ENCODE measurements around the gene TROAP. TPM values are rescaled to one million over a fixed set of nuclear protein-coding genes. Genes with fewer than 3 reads are reported as not detected.

TROAP gene
- total RNA-seq, 1 donor from 2014 or later = not detected

- H3K27me3 ChIP-seq = peaks cover 14% of the 10 kb centered on the region
- intact Hi-C loops (cut with DNase I) = loop anchor here (10.0 kb wide), 1 partner anchor 277 kb away; the partner anchor contains the start of genes KMT2D and RHEBL1
- peak in 1 of 2 donors; percentile 79 for DNase-seq (ENCODE audit: low spot score in 2 of 2)
- H3K36me3 ChIP-seq = no peaks in the 10 kb centered on the region
- H3K4me1 ChIP-seq = peaks cover 32 to 40% of the 10 kb centered on the region in 2 donors
- H3K27ac ChIP-seq = no peak overlapping the region
- peak overlapping the region; percentile 24 to 63 for H3K4me3 ChIP-seq
- TF ChIP-seq CTCF (IDR thresholded peaks at IDR 0.05) = peak; percentile 51 to 87 (median 83)
- no peaks in the 10 kb centered on the region for H3K9me3 ChIP-seq
Observed at GRCh38 chr12:49342066-49342913, 19.2 kb downstream of the TROAP start.

- no peak for DNase-seq (ENCODE audit: low spot score in 2 of 2)
- Histone ChIP-seq H3K4me3 (peak overlapping the region; percentile 24 to 63), H3K27ac (no peak overlapping the region), H3K9me3 (no peaks in the 10 kb centered on the region), H3K27me3 (peaks cover 17% of the 10 kb centered on the region), H3K4me1 (peaks cover 34 to 48% of the 10 kb centered on the region in 2 donors), H3K36me3 (no peaks in the 10 kb centered on the region)
- no peak for TF ChIP-seq CTCF (IDR thresholded peaks at IDR 0.05)
- intact Hi-C loops (cut with DNase I) = loop anchor here (10.0 kb wide), 1 partner anchor 278 kb away; the partner anchor contains the start of genes KMT2D and RHEBL1
Observed at GRCh38 chr12:49342914-49343731, 20.1 kb downstream of the TROAP start.

GRCh38 chr12:49344486-49345050 lies 21.5 kb downstream of the TROAP start:
- Histone ChIP-seq H3K27me3 (peaks cover 25% of the 10 kb centered on the region), H3K27ac (no peak overlapping the region), H3K4me3 (peak overlapping the region; percentile 41 to 69), H3K36me3 (no peaks in the 10 kb centered on the region), H3K9me3 (no peaks in the 10 kb centered on the region), H3K4me1 (peaks cover 34 to 50% of the 10 kb centered on the region in 2 donors)
- intact Hi-C loops (cut with DNase I) = loop anchor here (10.0 kb wide), 1 partner anchor 280 kb away; the partner anchor contains the start of genes KMT2D and RHEBL1
- no peak for DNase-seq (ENCODE audit: low spot score in 2 of 2)
- TF ChIP-seq CTCF (IDR thresholded peaks at IDR 0.05) = no peak

- H3K27me3 ChIP-seq = peaks cover 25% of the 10 kb centered on the region
- intact Hi-C loops (cut with DNase I) = loop anchor here (10.0 kb wide), 1 partner anchor 280 kb away; the partner anchor contains the start of genes KMT2D and RHEBL1
Observed at GRCh38 chr12:49345051-49345824, 22.2 kb downstream of the TROAP start.

More at GRCh38 chr12:49345051-49345824, 22.2 kb downstream of the TROAP start:
- Histone ChIP-seq H3K4me3 (peak overlapping the region; percentile 41 to 69), H3K27ac (no peak overlapping the region), H3K4me1 (peaks cover 34 to 50% of the 10 kb centered on the region in 2 donors), H3K9me3 (no peaks in the 10 kb centered on the region), H3K36me3 (no peaks in the 10 kb centered on the region)
- no peak for DNase-seq (ENCODE audit: low spot score in 2 of 2)
- TF ChIP-seq CTCF (IDR thresholded peaks at IDR 0.05) = no peak

Data from ascending aorta (tissue), 2 donors.